HepG2 (cell line): Measurements from ENCODE around the gene GTPBP6. TPM values are rescaled to one million over a fixed set of nuclear protein-coding genes. Genes with fewer than 3 reads are reported as not detected.

Experiments
- AGO1 ChIP-seq: fragments of 200-400 bp; formaldehyde crosslinking; IDR thresholded peaks from 2 replicates; pipeline ENCODE4 v1.6.1; 2017; ENCODE audit warnings: mild to moderate bottlenecking, low read depth, low read length, moderate library complexity; ENCODE audit not compliant: poor library complexity, severe bottlenecking
- AKAP8 ChIP-seq: sonication (generic); formaldehyde crosslinking; IDR thresholded peaks from 2 replicates; pipeline ENCODE4 v1.5.1; 2020; ENCODE audit warnings: mild to moderate bottlenecking, missing genetic modification reagents
- ELF3 ChIP-seq: IDR thresholded peaks from 2 replicates; pipeline ENCODE4 v1.6.1; 2016; ENCODE audit warnings: missing genetic modification reagents, missing compliant biosample characterization
- FOXJ3 ChIP-seq: sonication (generic); formaldehyde crosslinking; IDR thresholded peaks from 2 replicates; pipeline ENCODE4 v1.4.0; 2020; ENCODE audit warnings: missing genetic modification reagents, mild to moderate bottlenecking, borderline replicate concordance
- KDM5B ChIP-seq: sonication (generic); formaldehyde crosslinking; IDR thresholded peaks from 2 replicates; pipeline ENCODE4 v1.4.0; 2020; ENCODE audit warnings: missing genetic modification reagents, mild to moderate bottlenecking, borderline replicate concordance
- MTA1 ChIP-seq: sonication (generic); formaldehyde crosslinking; IDR thresholded peaks from 2 replicates; pipeline ENCODE4 v1.4.0; 2020; ENCODE audit warnings: missing genetic modification reagents, mild to moderate bottlenecking, borderline replicate concordance
- NCOR1 ChIP-seq: fragments of 200-600 bp; sonication (generic); IDR thresholded peaks from 2 replicates; pipeline ENCODE4 v1.7.0; 2017; ENCODE audit warnings: antibody characterized with exemption, low read length, borderline replicate concordance
- NFIB ChIP-seq: sonication (generic); formaldehyde crosslinking; IDR thresholded peaks from 2 replicates; pipeline ENCODE4 v1.9.0; 2021; ENCODE audit warnings: missing genetic modification reagents, mild to moderate bottlenecking, borderline replicate concordance
- NRL ChIP-seq: sonication (generic); formaldehyde crosslinking; IDR thresholded peaks from 2 replicates; pipeline ENCODE4 v1.5.0; 2020; ENCODE audit warnings: missing genetic modification reagents, mild to moderate bottlenecking, moderate library complexity, borderline replicate concordance
- RORA ChIP-seq: sonication (generic); formaldehyde crosslinking; IDR thresholded peaks from 2 replicates; pipeline ENCODE4 v1.5.0; 2020; ENCODE audit warnings: mild to moderate bottlenecking, missing genetic modification reagents, moderate library complexity
- SRSF1 ChIP-seq: fragments of 200-400 bp; formaldehyde crosslinking; optimal IDR thresholded peaks from 2 replicates; pipeline ENCODE3; 2017; ENCODE audit warnings: mild to moderate bottlenecking, low read depth, low read length, moderate library complexity
- ZC3H13 ChIP-seq: sonication (generic); formaldehyde crosslinking; IDR thresholded peaks from 2 replicates; pipeline ENCODE4 v1.8.1; 2023; ENCODE audit warnings: mild to moderate bottlenecking, missing genetic modification reagents, moderate library complexity
- ZNF816 ChIP-seq: sonication (generic); formaldehyde crosslinking; IDR thresholded peaks from 2 replicates; pipeline ENCODE4 v1.8.0; 2022; ENCODE audit warnings: missing genetic modification reagents, mild to moderate bottlenecking, borderline replicate concordance
- polyA plus RNA-seq, 8 experiments: library from polyadenylated mRNA; depleted of rRNA in 3 of 8; stranded (reverse) in 7 of 8; unstranded in 1 of 8; fragments of >200 nt; fragmentation: Illumina TruSeq in 4 of 8; extraction: Trizol in 4 of 8; gene quantifications; 2 replicates each; pipeline versions ENCODE4 v1.2.1 to v1.2.3, GENCODE V29; 2011 to 2016; ENCODE audit warnings: low read depth in 4 of 8, missing spikeins in 1 of 8, mixed read lengths in 1 of 8; ENCODE audit not compliant: insufficient read depth in 1 of 8
- total RNA-seq, 5 experiments: library from RNA; depleted of rRNA; stranded (reverse); fragments of >200 nt; fragmentation: Illumina TruSeq; extraction: Trizol; gene quantifications; 2 replicates each; pipeline ENCODE4 v1.2.3, GENCODE V29; 2016; ENCODE audit warnings: low read depth in 1 of 5
- TF ChIP-seq, protein P1 (sequence below): sonication (generic); formaldehyde crosslinking; IDR thresholded peaks from 2 replicates; pipeline ENCODE4 v1.4.0; 2020; ENCODE audit warnings: missing genetic modification reagents
- TF ChIP-seq, protein P2 (sequence below): IDR thresholded peaks from 2 replicates; pipeline ENCODE4 v1.6.1; 2016; ENCODE audit warnings: low read depth, borderline replicate concordance
- TF ChIP-seq, protein P3 (sequence below): sonication (generic); formaldehyde crosslinking; IDR thresholded peaks from 2 replicates; pipeline ENCODE4 v1.8.1; 2023; ENCODE audit warnings: mild to moderate bottlenecking, missing genetic modification reagents
- TF ChIP-seq, protein P4 (sequence below): sonication (generic); formaldehyde crosslinking; conservative IDR thresholded peaks from 2 replicates; pipeline ENCODE4 v1.8.1; 2023; ENCODE audit warnings: missing genetic modification reagents

GTPBP6 gene
- total and polyA plus RNA-seq, 2 of the 13 experiments (the other 11 are each of a cell fraction or from before 2014, with no cell fraction given): 20.2 to 39.6 TPM

DNA sequence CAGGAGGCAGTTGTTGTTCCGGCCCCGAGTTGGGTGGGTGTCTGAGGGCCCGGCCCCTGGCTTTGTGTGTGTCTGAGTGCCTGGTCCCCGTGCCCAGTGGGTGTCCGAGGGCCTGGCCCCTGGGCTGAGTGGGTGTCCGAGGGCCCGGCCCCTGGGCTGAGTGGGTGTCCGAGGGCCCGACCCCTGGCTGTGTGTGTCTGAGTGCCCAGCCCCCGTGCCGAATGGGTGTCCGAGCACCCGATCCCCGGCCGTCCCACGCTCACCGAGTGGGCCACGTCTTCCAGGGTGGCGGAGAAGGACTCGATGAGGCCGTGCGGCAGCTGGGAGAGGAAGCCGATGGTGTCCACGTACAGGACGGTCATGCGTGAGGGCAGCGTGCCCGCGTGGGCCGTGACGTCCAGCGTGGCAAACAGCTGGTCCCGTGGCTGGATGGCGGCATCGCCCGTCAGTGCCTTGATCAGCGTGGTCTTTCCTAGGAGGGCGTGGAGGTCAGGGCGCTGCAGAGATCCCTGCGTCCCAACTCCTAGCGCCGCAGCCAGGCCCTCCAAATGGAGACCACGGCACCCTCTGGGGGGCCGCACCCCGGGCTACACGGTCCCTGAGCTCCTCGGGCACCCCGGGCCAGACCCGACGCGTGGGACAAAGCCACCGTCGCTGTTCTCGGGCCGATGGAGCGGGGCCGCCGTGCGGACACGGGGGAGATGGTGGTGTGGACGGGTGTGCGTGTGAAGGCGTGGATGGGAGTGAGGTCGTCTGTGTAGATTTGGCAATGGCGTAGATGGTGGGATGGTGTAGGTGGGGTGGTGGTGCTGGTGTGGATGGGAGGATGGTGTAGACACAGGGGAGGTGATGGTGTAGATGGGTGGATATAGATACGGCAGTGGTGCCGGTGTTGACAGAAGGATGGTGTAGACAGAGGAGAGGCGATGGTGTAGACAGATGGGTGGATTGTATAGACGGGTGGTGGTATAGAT, 7.2 kb downstream of the GTPBP6 start (continued):
- TF ChIP-seq, protein P1, sequence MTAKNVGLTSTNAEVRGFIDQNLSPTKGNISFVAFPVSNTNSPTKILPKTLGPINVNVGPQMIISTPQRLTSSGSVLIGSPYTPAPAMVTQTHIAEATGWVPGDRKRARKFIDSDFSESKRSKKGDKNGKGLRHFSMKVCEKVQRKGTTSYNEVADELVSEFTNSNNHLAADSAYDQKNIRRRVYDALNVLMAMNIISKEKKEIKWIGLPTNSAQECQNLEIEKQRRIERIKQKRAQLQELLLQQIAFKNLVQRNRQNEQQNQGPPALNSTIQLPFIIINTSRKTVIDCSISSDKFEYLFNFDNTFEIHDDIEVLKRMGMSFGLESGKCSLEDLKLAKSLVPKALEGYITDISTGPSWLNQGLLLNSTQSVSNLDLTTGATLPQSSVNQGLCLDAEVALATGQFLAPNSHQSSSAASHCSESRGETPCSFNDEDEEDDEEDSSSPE (CRISPR knock-in tag): no peak
- TF ChIP-seq ZNF816 (no peak), NFIB (CRISPR knock-in tag) (no peak), RORA (CRISPR knock-in tag) (no peak), AGO1 (peak; percentile 76), ZC3H13 (CRISPR knock-in tag) (peak; percentile 61; the same call in 1 of the 2 replicates), NCOR1 (no peak), NRL (CRISPR knock-in tag) (no peak), MTA1 (CRISPR knock-in tag) (no peak), KDM5B (CRISPR knock-in tag) (0 out of 2 replicates have a peak, but pooled peaks have one; percentile 38), FOXJ3 (no peak), AKAP8 (CRISPR knock-in tag) (0 out of 2 replicates have a peak, but pooled peaks have one; percentile 31), SRSF1 (peak; percentile 41), ELF3 (CRISPR knock-in tag) (no peak)
- TF ChIP-seq, protein P2, sequence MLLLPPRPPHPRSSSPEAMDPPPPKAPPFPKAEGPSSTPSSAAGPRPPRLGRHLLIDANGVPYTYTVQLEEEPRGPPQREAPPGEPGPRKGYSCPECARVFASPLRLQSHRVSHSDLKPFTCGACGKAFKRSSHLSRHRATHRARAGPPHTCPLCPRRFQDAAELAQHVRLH (CRISPR knock-in tag): no peak
- TF ChIP-seq, protein P3, sequence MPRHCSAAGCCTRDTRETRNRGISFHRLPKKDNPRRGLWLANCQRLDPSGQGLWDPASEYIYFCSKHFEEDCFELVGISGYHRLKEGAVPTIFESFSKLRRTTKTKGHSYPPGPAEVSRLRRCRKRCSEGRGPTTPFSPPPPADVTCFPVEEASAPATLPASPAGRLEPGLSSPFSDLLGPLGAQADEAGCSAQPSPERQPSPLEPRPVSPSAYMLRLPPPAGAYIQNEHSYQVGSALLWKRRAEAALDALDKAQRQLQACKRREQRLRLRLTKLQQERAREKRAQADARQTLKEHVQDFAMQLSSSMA (CRISPR knock-in tag): no peak
- TF ChIP-seq, protein P4, sequence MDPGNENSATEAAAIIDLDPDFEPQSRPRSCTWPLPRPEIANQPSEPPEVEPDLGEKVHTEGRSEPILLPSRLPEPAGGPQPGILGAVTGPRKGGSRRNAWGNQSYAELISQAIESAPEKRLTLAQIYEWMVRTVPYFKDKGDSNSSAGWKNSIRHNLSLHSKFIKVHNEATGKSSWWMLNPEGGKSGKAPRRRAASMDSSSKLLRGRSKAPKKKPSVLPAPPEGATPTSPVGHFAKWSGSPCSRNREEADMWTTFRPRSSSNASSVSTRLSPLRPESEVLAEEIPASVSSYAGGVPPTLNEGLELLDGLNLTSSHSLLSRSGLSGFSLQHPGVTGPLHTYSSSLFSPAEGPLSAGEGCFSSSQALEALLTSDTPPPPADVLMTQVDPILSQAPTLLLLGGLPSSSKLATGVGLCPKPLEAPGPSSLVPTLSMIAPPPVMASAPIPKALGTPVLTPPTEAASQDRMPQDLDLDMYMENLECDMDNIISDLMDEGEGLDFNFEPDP (CRISPR knock-in tag): no peak
